AG10803 (cell line): ENCODE results near the gene GCGR.

Experiments
- DNase-seq: peaks from one replicate; pipeline ENCODE4 v3.0.0; 2010; ENCODE audit warnings: low read depth
- H3K4me3 ChIP-seq: 2 replicates; pipeline ENCODE4 v1.5.1; 2011; ENCODE audit warnings: mild to moderate bottlenecking, low read length, control low read depth
- TF ChIP-seq, protein P1 (sequence below): conservative IDR thresholded peaks from 2 replicates; pipeline ENCODE4 v1.5.1; 2011; ENCODE audit warnings: mild to moderate bottlenecking, low read length, control low read depth, inconsistent platforms

The GCGR gene

DNA sequence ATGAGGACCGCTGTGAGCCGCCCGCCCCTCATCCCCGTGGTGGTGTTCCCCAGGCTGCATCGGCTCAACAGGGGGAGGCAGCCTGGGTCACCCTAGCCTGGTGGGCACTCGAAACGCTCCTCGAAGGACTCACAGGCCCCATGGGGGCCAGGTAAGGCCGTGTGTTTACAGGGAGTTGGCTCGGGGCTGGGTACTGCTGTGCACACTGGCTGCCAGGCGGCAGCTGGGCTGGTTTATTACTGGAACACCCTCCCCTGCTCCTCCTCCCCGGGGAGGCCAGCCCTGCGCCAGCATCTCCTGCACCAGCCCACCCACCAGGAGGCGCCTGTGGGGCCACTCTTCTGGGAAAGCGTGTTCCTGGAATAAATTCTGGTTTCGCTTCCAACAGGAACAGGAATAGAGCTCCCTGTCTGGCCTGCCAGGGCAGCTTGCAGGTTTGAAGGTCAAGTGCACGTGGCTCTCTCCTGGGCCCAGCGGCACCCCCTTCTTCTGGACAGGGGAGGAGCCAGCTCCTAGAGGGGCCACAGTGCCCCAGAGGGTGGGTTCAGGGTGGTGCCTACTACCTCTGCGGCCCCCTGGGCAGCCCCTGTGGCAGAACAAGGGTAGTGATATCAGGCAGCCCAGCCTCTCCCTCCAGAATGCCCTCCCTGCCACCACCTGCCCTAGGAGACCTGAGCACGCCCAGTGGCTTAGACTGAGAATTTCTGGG lies 17.8 kb downstream of the GCGR start:
- TF ChIP-seq, protein P1, sequence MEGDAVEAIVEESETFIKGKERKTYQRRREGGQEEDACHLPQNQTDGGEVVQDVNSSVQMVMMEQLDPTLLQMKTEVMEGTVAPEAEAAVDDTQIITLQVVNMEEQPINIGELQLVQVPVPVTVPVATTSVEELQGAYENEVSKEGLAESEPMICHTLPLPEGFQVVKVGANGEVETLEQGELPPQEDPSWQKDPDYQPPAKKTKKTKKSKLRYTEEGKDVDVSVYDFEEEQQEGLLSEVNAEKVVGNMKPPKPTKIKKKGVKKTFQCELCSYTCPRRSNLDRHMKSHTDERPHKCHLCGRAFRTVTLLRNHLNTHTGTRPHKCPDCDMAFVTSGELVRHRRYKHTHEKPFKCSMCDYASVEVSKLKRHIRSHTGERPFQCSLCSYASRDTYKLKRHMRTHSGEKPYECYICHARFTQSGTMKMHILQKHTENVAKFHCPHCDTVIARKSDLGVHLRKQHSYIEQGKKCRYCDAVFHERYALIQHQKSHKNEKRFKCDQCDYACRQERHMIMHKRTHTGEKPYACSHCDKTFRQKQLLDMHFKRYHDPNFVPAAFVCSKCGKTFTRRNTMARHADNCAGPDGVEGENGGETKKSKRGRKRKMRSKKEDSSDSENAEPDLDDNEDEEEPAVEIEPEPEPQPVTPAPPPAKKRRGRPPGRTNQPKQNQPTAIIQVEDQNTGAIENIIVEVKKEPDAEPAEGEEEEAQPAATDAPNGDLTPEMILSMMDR: peak; percentile 65
- no peak overlapping the region for H3K4me3 ChIP-seq
- peak; percentile 73 for DNase-seq

DNA sequence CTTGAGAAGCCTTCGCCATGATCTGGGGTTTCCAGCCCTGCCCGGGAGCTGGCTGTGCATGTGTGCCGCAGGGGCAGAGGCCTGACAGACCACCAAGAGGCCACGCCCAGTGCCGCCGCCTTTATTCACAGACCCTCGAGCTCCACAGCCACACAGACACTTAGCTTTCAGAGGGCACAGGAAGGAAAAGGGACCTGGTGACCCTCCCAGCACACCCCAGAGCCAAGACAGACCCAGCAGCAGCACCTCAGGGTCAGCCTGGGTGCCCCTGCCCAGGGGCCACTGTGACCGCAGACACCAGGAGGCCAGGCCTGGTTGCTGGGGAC lies 18.3 kb downstream of the GCGR start:
- H3K4me3 ChIP-seq: no peak overlapping the region
- TF ChIP-seq, protein P1: no peak
- no peak for DNase-seq

DNA sequence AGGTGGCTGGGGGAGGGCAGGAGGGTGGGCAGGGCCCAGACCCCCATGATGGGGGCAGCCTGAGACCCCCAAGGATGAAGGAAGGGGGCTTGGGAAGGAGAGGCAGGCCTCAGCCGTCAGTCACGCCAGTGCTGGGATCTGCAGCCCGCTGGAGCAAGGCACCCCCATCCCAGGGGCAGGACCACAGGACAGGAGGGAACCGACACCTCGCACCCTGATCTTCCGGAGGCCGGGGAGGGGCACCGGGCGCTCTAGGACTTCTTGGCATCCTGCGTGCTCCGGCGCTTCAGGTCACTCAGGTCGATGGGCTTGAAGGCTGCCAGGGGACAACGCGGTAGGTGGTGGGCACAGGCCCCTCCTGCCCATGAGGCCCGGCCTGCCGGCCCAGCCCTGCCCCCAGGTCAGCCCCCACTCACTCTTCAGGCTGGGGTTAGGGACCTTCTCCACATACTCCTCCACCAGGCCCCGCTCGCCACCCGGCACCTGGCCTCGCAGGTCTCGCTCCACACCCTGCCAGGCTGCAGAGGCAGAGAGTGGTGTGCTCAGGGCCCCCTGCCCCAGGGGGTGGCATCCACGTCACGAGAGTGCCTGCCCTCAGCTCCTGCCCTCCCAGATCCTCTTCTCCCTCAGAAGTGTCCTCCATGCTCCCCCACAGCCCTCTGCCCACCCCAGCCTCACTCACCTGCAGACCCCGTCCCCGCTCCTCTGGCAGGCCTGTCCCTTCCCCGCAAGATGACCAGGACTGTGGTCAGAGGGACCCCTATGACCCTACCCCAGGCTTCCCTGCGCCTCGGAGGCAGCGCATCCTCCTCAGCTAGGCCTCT lies 19.3 kb downstream of the GCGR start:
- H3K4me3 ChIP-seq: no peak overlapping the region
- no peak for DNase-seq
- TF ChIP-seq, protein P1: no peak

DNA sequence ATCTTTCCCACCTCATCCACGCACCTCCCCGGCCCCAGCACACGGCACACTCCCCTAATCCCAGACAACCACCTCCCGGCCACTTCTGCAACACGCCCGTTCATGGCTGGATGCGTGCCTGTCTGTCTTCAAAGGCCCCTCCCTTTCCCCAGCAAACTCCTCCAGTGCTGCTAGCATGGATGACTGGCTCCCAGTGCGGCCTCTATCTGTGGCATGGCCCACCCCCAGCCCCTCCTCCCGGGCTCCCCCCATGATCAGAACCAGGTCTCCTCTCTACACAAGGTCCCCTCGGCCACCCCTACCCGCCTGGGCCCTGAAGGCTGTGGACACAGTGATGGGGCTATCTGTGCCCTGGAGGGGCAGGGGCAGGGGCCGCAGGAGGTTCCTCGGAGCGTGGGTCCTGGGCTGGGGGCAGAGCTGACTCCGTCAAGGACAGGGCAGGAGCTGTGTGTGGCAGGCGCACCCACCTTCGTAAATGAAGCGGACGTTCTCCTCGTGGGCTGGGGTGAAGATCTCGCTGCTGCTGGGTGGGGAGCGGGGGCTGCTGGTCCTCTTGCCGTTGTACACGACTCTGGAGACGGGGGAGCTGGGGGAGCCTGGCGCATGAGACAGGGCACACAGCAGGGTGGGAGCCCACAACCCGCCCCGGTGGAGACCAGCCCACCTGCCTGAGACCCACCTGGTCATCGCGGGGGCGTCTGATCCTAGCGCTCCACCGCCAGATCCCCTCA lies 20.0 kb downstream of the GCGR start:
- no peak overlapping the region for H3K4me3 ChIP-seq
- no peak for DNase-seq
- TF ChIP-seq, protein P1: no peak

DNA sequence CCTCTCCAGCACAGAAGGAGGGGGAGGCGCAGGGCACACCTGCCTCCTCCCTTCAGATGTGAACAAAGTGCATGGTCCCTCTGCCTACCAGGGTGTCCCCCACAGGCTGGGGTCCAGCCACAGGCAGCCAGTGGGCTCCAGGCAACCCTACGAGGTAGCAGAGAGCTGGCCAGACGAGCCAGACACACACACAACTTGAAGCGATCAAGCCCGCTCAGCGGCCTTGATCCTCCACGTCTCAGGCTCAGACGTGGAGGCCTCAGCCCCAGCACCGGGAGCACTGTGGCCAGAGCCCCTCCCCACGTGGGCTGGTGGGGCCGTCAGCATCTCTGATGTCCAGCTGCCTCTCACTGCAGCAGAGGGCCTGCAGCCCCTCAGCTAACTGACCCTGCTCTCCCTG lies 20.6 kb downstream of the GCGR start:
- TF ChIP-seq, protein P1: no peak
- no peak for DNase-seq
- H3K4me3 ChIP-seq: no peak overlapping the region

DNA sequence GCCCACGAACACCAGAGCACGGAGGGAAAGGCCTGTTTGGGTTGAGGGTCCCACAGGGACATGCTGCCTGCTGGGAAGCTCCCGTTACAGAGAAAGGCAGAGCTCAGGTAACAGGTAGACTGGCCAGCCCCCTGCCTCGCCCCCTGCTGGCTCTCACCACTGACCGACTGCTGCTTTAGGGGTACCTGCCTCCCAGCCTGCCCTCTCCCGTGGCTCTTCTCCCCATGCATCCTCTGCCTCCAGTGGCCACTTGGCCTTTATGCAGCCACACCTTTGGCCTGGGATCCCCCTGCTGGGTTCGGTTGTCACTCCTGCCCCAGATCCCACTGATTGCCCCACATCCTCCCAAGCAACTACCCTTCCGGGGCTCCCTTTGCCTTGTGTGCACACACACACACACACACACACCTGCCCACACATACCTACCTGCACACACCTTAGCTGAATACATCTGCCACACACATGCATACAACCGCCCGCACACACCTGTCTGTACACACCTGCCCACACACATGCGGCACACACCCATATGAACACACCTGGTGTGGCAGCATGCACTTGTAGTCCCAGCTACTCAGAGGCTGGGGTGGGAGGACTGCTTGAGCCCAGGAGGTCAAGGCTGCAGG lies 22.0 kb downstream of the GCGR start:
- TF ChIP-seq, protein P1: no peak
- no peak for DNase-seq
- no peak overlapping the region for H3K4me3 ChIP-seq
